Transverse colon (tissue), 4 donors: ENCODE data around the gene ZFHX2.

ENCODE experiments used
- POLR2AphosphoS5 ChIP-seq, 3 donors: sonication (generic); formaldehyde crosslinking; IDR thresholded peaks; one replicate each; pipeline ENCODE4 v1.6.1; 2016; ENCODE audit warnings: antibody characterized with exemption in 3 of 3
- TF ChIP-seq, protein P1 (sequence below), 5 experiments: fragments of 200-600 bp in 3 of 5; fragments of 450-650 bp in 2 of 5; sonication (generic) in 3 of 5; IDR thresholded peaks; 1 replicate in 2 of 5; 2 replicates in 3 of 5; pipeline ENCODE4 v1.5.1; 2016 to 2017; ENCODE audit warnings: antibody characterized with exemption in 5 of 5, inconsistent platforms in 3 of 5, mild to moderate bottlenecking in 2 of 5, moderate library complexity in 1 of 5

GRCh38 chr14:23512156-23512555 lies 39.4 kb downstream of the ZFHX2 start:
- TF ChIP-seq POLR2AphosphoS5 (IDR thresholded peaks at IDR 0.05) = no peak
- TF ChIP-seq, protein P1, sequence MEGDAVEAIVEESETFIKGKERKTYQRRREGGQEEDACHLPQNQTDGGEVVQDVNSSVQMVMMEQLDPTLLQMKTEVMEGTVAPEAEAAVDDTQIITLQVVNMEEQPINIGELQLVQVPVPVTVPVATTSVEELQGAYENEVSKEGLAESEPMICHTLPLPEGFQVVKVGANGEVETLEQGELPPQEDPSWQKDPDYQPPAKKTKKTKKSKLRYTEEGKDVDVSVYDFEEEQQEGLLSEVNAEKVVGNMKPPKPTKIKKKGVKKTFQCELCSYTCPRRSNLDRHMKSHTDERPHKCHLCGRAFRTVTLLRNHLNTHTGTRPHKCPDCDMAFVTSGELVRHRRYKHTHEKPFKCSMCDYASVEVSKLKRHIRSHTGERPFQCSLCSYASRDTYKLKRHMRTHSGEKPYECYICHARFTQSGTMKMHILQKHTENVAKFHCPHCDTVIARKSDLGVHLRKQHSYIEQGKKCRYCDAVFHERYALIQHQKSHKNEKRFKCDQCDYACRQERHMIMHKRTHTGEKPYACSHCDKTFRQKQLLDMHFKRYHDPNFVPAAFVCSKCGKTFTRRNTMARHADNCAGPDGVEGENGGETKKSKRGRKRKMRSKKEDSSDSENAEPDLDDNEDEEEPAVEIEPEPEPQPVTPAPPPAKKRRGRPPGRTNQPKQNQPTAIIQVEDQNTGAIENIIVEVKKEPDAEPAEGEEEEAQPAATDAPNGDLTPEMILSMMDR (IDR thresholded peaks at IDR 0.05) = no peak
